Caco-2 (cell line): ENCODE measurements around the gene INPP5K. TPM values are rescaled to one million over a fixed set of nuclear protein-coding genes. Genes with fewer than 3 reads are reported as not detected.

Source experiments
- BruUV-seq: library from RNA; stranded (reverse); fragments of 400-500 nt; replicated peaks from 2 replicates; lab custom pipeline; 2021; lab: Mats Ljungman, UMichigan
- CTCF ChIA-PET: fragments of 300-600 bp; sonication (Branson Sonifier 250); formaldehyde crosslinking; loops from one replicate; lab custom pipeline; 2022; ENCODE audit warnings: antibody characterized with exemption; lab: Charles Lee
- POLR2A ChIA-PET: fragments of 300-600 bp; sonication (Branson Sonifier 250); formaldehyde crosslinking; loops from one replicate; lab custom pipeline; 2022; ENCODE audit warnings: antibody characterized with exemption; lab: Charles Lee
- DNase-seq, 2 experiments: peaks; one replicate each; pipeline versions ENCODE4 v3.0.0 to v3.0.0-alpha.2; 2020 to 2022
- H3K27me3 ChIP-seq: replicated peaks from 2 replicates; pipeline ENCODE4 v1.6.0; 2011; ENCODE audit warnings: low read length; ENCODE audit not compliant: control insufficient read depth, insufficient read depth
- H3K36me3 ChIP-seq: 2 replicates; pipeline ENCODE4 v1.5.1; 2011; ENCODE audit warnings: low read length; ENCODE audit not compliant: control insufficient read depth, insufficient read depth
- H3K4me1 ChIP-seq: fragments of 250-450 bp; sonication (Bioruptor Pico); 2 replicates; pipeline ENCODE4 v1.5.1; 2020; ENCODE audit warnings: mild to moderate bottlenecking
- H3K4me3 ChIP-seq: 2 replicates; pipeline ENCODE4 v1.5.1; 2011; ENCODE audit warnings: low read depth, mild to moderate bottlenecking, control low read depth, low read length
- H3K9me3 ChIP-seq: fragments of 250-450 bp; sonication (Bioruptor Pico); 2 replicates; pipeline ENCODE4 v1.5.1; 2020; ENCODE audit warnings: mild to moderate bottlenecking, moderate library complexity
- H3K27ac Mint-ChIP-seq: one replicate; pipeline ENCODE4 v1.8.0; 2022; ENCODE audit warnings: mixed read lengths; ENCODE audit not compliant: unreplicated experiment
- H3K27me3 Mint-ChIP-seq: one replicate; pipeline ENCODE4 v1.8.0; 2022; ENCODE audit warnings: mixed read lengths; ENCODE audit not compliant: insufficient read depth, unreplicated experiment
- H3K36me3 Mint-ChIP-seq: one replicate; pipeline ENCODE4 v1.8.0; 2022; ENCODE audit warnings: mild to moderate bottlenecking, mixed read lengths; ENCODE audit not compliant: insufficient read depth, unreplicated experiment
- H3K4me1 Mint-ChIP-seq: one replicate; pipeline ENCODE4 v1.8.0; 2022; ENCODE audit warnings: low read depth, mixed read lengths; ENCODE audit not compliant: unreplicated experiment
- H3K4me3 Mint-ChIP-seq: one replicate; pipeline ENCODE4 v1.8.0; 2022; ENCODE audit warnings: mild to moderate bottlenecking, moderate library complexity, mixed read lengths; ENCODE audit not compliant: unreplicated experiment
- H3K9me3 Mint-ChIP-seq: one replicate; pipeline ENCODE4 v1.8.0; 2022; ENCODE audit warnings: mixed read lengths; ENCODE audit not compliant: unreplicated experiment
- intact Hi-C: fragments of 100-400 bp; cut with micrococcal nuclease; formaldehyde crosslinking; loops from one replicate; pipeline ENCODE4 v1.10.0; 2022; ENCODE audit not compliant: unreplicated experiment
- total RNA-seq: library from RNA; stranded (reverse); gene quantifications from 2 replicates; pipeline ENCODE4 v1.2.3, GENCODE V29; 2022
- TF ChIP-seq, protein P1 (sequence below), 2 experiments: fragments of 200-600 bp in 1 of 2; IDR thresholded peaks; 1 replicate in 1 of 2; 2 replicates in 1 of 2; pipeline versions ENCODE4 v1.5.1 to v1.8.0; 2011 to 2022; ENCODE audit warnings: antibody characterized with exemption in 1 of 2, control low read depth in 1 of 2, inconsistent platforms in 1 of 2, low read depth in 1 of 2, low read length in 1 of 2, mild to moderate bottlenecking in 1 of 2, moderate library complexity in 1 of 2; ENCODE audit not compliant: insufficient read depth in 1 of 2, severe bottlenecking in 1 of 2, unreplicated experiment in 1 of 2

Gene INPP5K
- total RNA-seq, 1 experiment from 2014 or later, result 24.1 TPM

DNA sequence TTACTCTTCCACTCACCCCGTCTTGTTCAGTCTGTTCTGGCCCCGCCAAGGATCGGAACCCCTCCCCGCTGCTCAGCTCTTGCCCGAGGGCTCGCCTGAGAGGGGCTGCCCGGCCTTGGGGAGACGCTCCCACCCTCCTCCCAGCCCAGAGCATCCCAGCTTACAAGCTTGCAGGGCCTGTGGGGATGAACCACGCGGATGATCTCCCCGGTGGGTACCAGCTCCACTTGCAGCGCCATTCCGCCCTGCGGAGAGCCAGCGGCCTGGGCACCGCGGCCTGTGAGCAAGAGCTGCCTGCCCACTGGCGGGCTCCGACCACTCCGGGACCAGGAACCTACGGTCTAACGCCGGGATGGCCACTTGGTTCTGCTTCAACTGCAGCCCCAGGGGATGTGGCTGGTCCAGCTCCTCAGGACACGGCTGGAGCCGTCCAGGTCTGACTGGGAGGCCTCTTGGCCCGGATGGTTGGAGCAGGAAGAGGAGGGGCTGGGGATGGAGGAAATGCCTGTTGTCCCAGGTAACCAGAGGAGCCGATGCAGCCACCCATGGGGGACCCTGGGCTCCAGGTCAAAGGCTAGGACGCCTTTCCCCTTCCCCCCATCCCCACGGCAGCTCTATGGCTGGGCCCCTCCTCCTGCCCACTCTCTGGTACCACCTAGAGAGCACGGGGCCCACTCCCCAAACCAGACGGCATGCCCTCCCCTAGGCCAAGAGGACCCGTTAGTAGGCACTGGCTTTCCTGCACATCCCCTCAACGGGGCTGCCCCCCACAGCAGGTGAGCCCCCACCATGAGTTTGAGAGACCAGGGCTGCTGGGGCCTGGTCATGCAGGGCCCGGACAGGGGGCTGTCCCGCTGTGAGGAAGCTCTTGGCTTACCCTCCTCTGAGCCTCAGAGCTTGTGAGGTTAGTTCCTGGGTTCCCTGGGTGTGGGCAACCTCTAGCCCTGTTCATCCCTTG, 23.9 kb downstream of the INPP5K start, which contains the start of gene MYO1C:
Gene MYO1C (minus strand): TSS at position 438 of the 958 bp plus-strand sequence. CDS start 199 bp downstream, at position 239.
- peak within 1 kb of the TSS; percentile 86 for H3K27ac Mint-ChIP-seq
- no peaks in the 10 kb centered on the region for H3K27me3 Mint-ChIP-seq
- H3K36me3 ChIP-seq, result no peaks in the 10 kb centered on the region; the same call in 1 of the 2 replicates
- H3K9me3 Mint-ChIP-seq, result no peaks in the 10 kb centered on the region
- CTCF ChIA-PET, result interaction anchor here (0.8 to 1.2 kb wide), 2 partner anchors 23 to 127 kb away, joined by 3 read pairs; no protein-coding TSS in a partner anchor
- DNase-seq, result no peak
- H3K4me3 Mint-ChIP-seq, result peak within 1 kb of the TSS; percentile 88
- H3K36me3 Mint-ChIP-seq, result peaks cover 28% of the 10 kb centered on the region
- TF ChIP-seq, protein P1, sequence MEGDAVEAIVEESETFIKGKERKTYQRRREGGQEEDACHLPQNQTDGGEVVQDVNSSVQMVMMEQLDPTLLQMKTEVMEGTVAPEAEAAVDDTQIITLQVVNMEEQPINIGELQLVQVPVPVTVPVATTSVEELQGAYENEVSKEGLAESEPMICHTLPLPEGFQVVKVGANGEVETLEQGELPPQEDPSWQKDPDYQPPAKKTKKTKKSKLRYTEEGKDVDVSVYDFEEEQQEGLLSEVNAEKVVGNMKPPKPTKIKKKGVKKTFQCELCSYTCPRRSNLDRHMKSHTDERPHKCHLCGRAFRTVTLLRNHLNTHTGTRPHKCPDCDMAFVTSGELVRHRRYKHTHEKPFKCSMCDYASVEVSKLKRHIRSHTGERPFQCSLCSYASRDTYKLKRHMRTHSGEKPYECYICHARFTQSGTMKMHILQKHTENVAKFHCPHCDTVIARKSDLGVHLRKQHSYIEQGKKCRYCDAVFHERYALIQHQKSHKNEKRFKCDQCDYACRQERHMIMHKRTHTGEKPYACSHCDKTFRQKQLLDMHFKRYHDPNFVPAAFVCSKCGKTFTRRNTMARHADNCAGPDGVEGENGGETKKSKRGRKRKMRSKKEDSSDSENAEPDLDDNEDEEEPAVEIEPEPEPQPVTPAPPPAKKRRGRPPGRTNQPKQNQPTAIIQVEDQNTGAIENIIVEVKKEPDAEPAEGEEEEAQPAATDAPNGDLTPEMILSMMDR (IDR thresholded peaks at IDR 0.05; ENCODE audit: insufficient read depth in 1 of 2, low read depth in 1 of 2, low read length in 1 of 2, severe bottlenecking in 1 of 2, unreplicated experiment in 1 of 2), result no peak
- H3K9me3 ChIP-seq, result no peaks in the 10 kb centered on the region
- H3K4me1 Mint-ChIP-seq, result peaks cover 8% of the 10 kb centered on the region
- H3K4me1 ChIP-seq, result peaks cover 22% of the 10 kb centered on the region
- intact Hi-C loops, result no loop called here
- POLR2A ChIA-PET, result interaction anchor here (0.6 kb wide), 2 partner anchors 8 to 24 kb away, joined by 3 to 8 read pairs; partner anchors contain the start of gene INPP5K
- no TSS peak for BruUV-seq
- peak within 1 kb of the TSS; percentile 59 for H3K4me3 ChIP-seq
- H3K27me3 ChIP-seq, result no peaks in the 10 kb centered on the region

DNA sequence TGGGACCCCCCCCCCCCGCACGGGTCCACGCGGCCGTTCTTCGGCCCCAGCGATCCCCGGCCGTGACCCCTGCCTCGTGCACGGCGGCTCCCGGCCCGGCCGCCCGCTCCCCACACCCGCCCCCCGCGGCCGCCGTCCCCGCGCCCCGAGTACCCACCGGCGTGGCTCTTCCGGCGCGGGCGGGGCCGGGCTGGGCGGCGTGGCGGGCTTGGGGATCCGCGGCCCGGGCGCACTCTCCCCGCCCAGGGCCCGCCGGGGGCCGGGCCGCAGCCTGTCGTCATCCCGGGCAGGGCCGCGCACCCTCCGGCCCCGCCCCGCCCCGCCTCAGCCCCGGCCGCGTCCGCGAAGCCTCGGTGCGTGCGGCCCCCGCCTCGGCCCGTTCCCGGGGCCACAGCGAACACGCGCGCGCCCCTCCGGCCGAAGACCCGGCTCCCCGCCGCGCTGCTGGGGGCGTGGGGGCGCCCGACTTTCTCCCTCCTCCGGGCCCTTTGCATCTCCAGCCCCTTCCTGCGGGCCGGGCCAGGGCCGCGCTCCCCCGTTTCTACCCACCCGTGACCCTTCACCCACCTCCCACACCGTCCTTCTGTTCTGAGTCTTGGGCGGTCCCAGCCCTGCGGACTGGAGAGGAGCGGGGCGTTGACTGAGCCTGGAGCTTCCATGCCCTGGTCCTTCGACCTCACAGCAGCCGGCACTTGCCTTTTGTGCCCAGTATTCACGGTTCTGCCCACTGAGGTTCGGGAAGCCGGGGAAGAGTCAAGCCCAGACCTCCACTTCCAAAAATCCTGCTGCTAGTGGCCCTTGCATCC, 24.8 kb downstream of the INPP5K start:
- no peaks in the 10 kb centered on the region; the same call in 1 of the 2 replicates for H3K36me3 ChIP-seq
- no peaks in the 10 kb centered on the region for H3K9me3 Mint-ChIP-seq
- H3K4me3 ChIP-seq, result peak overlapping the region; percentile 59
- TF ChIP-seq, protein P1 (IDR thresholded peaks at IDR 0.05; ENCODE audit: insufficient read depth in 1 of 2, low read depth in 1 of 2, low read length in 1 of 2, severe bottlenecking in 1 of 2, unreplicated experiment in 1 of 2), result no peak
- peak overlapping the region; percentile 91 for H3K4me3 Mint-ChIP-seq
- peaks cover 30% of the 10 kb centered on the region for H3K36me3 Mint-ChIP-seq
- peak overlapping the region; percentile 86 for H3K27ac Mint-ChIP-seq
- no peaks in the 10 kb centered on the region for H3K27me3 Mint-ChIP-seq
- intact Hi-C loops, result loop anchor here (2.0 kb wide), 1 partner anchor 17 kb away; no protein-coding TSS in a partner anchor
- H3K4me1 ChIP-seq, result peaks cover 22% of the 10 kb centered on the region
- DNase-seq, result peak in 1 of 2 experiments; percentile 79
- no peaks in the 10 kb centered on the region for H3K9me3 ChIP-seq
- ChIA-PET POLR2A (interaction anchor here (0.6 kb wide), 1 partner anchor 24 kb away, joined by 3 read pairs; the partner anchor contains the start of gene INPP5K), CTCF (interaction anchor here (0.8 to 1.2 kb wide), 2 partner anchors 24 to 127 kb away, joined by 3 read pairs; no protein-coding TSS in a partner anchor)
- peaks cover 8% of the 10 kb centered on the region for H3K4me1 Mint-ChIP-seq
- H3K27me3 ChIP-seq, result no peaks in the 10 kb centered on the region
- BruUV-seq, result TSS peak; percentile 25
